Measurements from ENCODE around the gene S100A1.
"Not testable (repeated sequence)": the region's sequence is repeated elsewhere in the genome, so short reads cannot be mapped to it uniquely, and the experiment has no call there.

The S100A1 gene

GRCh38 chr1:153639280-153639679, 11.0 kb downstream of the S100A1 start:
- no peak overlapping the region for H3K4me3 ChIP-seq (ENCODE audit: low read depth, low read length)
- H3K36me3 ChIP-seq (replicated peaks), result peaks cover 78% of the 10 kb centered on the region
- no peaks in the 10 kb centered on the region for H3K27me3 ChIP-seq (replicated peaks)
- no peak overlapping the region for H3K27ac ChIP-seq
- no peak for DNase-seq
- TF ChIP-seq, protein P1, sequence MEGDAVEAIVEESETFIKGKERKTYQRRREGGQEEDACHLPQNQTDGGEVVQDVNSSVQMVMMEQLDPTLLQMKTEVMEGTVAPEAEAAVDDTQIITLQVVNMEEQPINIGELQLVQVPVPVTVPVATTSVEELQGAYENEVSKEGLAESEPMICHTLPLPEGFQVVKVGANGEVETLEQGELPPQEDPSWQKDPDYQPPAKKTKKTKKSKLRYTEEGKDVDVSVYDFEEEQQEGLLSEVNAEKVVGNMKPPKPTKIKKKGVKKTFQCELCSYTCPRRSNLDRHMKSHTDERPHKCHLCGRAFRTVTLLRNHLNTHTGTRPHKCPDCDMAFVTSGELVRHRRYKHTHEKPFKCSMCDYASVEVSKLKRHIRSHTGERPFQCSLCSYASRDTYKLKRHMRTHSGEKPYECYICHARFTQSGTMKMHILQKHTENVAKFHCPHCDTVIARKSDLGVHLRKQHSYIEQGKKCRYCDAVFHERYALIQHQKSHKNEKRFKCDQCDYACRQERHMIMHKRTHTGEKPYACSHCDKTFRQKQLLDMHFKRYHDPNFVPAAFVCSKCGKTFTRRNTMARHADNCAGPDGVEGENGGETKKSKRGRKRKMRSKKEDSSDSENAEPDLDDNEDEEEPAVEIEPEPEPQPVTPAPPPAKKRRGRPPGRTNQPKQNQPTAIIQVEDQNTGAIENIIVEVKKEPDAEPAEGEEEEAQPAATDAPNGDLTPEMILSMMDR (IDR thresholded peaks at IDR 0.05; ENCODE audit: low read depth, low read length, missing control alignments), result no peak
- in situ Hi-C loops (cut with HindIII; ENCODE audit: low pct_ligation_motif_present, low sequenced_read_pairs), result no loop called here

DNA sequence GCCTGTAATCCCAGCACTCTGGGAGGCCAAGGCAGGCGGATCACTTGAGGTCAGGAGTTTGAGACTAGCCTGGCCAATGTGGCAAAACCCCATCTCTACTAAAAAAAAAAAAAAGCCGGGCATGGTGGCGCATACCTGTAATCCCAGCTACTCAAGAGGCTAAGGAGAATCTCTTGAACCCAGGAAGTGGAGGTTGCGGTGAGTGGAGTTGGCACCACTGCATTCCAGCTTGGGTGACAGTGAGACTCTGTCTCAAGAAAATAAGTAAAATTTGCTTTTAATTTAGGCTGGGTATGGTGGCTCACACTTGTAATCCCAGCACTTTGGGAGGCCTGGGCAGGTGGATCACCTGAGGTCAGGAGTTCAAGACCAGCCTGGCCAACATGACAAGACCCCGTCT, 12.0 kb downstream of the S100A1 start:
- DNase-seq; H3K27me3 ChIP-seq (replicated peaks); H3K27ac ChIP-seq; H3K4me3 ChIP-seq (ENCODE audit: low read depth, low read length); in situ Hi-C loops (cut with HindIII; ENCODE audit: low pct_ligation_motif_present, low sequenced_read_pairs): not testable (repeated sequence)
- peaks cover 83% of the 10 kb centered on the region for H3K36me3 ChIP-seq (replicated peaks)

GRCh38 chr1:153640861-153641260, 12.6 kb downstream of the S100A1 start:
- no peak for DNase-seq
- Histone ChIP-seq H3K27me3 (replicated peaks) (no peaks in the 10 kb centered on the region), H3K27ac (no peak overlapping the region), H3K4me3 (ENCODE audit: low read depth, low read length) (no peak overlapping the region), H3K36me3 (replicated peaks) (peaks cover 89% of the 10 kb centered on the region)
- in situ Hi-C loops (cut with HindIII; ENCODE audit: low pct_ligation_motif_present, low sequenced_read_pairs), result no loop called here
- TF ChIP-seq, protein P1 (IDR thresholded peaks at IDR 0.05; ENCODE audit: low read depth, low read length, missing control alignments), result no peak

DNA sequence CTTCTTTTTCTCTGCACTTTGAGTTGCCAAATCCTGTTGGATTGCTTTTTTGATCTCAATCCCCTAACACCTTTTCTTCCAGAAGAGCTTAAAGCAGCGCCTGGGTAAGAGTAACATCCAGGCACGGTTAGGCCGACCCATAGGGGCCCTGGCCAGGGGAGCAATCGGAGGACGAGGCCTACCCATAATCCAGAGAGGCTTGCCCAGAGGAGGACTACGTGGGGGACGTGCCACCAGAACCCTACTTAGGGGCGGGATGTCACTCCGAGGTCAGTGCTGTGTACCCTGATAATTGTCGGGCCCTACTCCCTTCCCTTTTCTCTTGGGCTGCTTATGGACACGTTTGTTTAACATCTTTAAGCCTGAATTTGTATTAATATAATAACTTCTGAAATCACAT, 13.9 kb downstream of the S100A1 start:
- DNase-seq, result no peak
- TF ChIP-seq, protein P1 (IDR thresholded peaks at IDR 0.05; ENCODE audit: low read depth, low read length, missing control alignments), result no peak
- H3K27me3 ChIP-seq (replicated peaks), result no peaks in the 10 kb centered on the region
- H3K4me3 ChIP-seq (ENCODE audit: low read depth, low read length), result no peak overlapping the region
- H3K27ac ChIP-seq, result no peak overlapping the region
- peaks cover 88% of the 10 kb centered on the region for H3K36me3 ChIP-seq (replicated peaks)
- in situ Hi-C loops (cut with HindIII; ENCODE audit: low pct_ligation_motif_present, low sequenced_read_pairs), result no loop called here

- no peak for DNase-seq
- Histone ChIP-seq H3K27me3 (replicated peaks) (no peaks in the 10 kb centered on the region), H3K4me3 (ENCODE audit: low read depth, low read length) (no peak overlapping the region), H3K36me3 (replicated peaks) (peaks cover 78% of the 10 kb centered on the region), H3K27ac (no peak overlapping the region)
- in situ Hi-C loops (cut with HindIII; ENCODE audit: low pct_ligation_motif_present, low sequenced_read_pairs), result no loop called here
- TF ChIP-seq, protein P1 (IDR thresholded peaks at IDR 0.05; ENCODE audit: low read depth, low read length, missing control alignments), result no peak
Observed at GRCh38 chr1:153643100-153643499, 14.9 kb downstream of the S100A1 start.

GRCh38 chr1:153643816-153644215, 15.6 kb downstream of the S100A1 start:
- Histone ChIP-seq H3K27me3 (replicated peaks) (no peaks in the 10 kb centered on the region), H3K27ac (no peak overlapping the region), H3K4me3 (ENCODE audit: low read depth, low read length) (no peak overlapping the region), H3K36me3 (replicated peaks) (peaks cover 72% of the 10 kb centered on the region)
- in situ Hi-C loops (cut with HindIII; ENCODE audit: low pct_ligation_motif_present, low sequenced_read_pairs), result no loop called here
- TF ChIP-seq, protein P1 (IDR thresholded peaks at IDR 0.05; ENCODE audit: low read depth, low read length, missing control alignments), result no peak
- DNase-seq, result no peak
